Left kidney (tissue), 2 donors: ENCODE results near the gene RRAGC. TPM values are rescaled to one million over a fixed set of nuclear protein-coding genes. Genes with fewer than 3 reads are reported as not detected.
"Not testable (repeated sequence)": the region's sequence is repeated elsewhere in the genome, so short reads cannot be mapped to it uniquely, and the experiment has no call there.

Experiments used
- DNase-seq: peaks from one replicate; pipeline ENCODE4 v3.0.0-alpha.2; 2013
- polyA plus RNA-seq: library from polyadenylated mRNA; unstranded; fragments of 120-200 nt; gene quantifications from one replicate; pipeline ENCODE4 v1.2.1, GENCODE V29; 2013; ENCODE audit not compliant: insufficient read length

Gene RRAGC
- polyA plus RNA-seq, 1 donor, result 38.6 TPM

GRCh38 chr1:38860454-38860795 is 853 bp upstream of the RRAGC start:
- DNase-seq, result no peak

DNA sequence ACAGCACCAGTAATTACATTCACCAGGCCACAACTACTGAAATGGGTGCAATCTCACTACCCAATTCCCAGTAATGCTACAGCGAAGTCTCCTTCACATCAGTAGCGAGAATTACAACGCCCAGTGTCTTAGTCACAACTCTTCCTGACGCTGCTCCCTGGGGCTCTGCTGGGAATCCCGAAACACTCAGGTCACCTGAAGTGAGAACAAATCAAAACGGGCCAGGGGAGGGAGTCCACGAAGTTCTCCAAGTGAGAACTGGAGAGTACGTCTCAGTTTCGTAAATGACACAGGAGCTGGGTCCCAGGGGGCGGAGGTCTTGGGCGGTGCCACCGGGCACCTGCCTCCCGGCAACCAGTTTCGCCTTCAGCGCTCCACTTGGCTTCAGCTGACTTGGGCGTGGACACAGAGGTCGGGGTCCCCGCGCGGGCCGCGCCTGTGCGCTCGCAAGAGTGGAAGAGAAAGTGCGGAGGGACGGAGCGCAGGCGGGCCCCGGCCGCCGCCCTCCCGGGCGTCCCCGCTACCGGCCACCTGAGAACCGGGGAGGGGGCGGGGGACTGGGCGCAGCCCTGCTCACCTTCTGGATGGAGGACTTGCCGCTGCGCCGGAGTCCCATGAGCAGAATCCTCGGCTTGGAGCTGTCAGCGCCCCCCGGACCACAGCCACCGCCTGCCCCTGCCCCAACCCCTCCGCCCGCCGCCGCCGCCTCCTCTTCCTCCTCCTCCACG is 575 bp downstream of the RRAGC start:
- DNase-seq, result peak; percentile 21

- DNase-seq, result no peak
Measured at GRCh38 chr1:38852780-38853179, 6.8 kb downstream of the RRAGC start.

DNA sequence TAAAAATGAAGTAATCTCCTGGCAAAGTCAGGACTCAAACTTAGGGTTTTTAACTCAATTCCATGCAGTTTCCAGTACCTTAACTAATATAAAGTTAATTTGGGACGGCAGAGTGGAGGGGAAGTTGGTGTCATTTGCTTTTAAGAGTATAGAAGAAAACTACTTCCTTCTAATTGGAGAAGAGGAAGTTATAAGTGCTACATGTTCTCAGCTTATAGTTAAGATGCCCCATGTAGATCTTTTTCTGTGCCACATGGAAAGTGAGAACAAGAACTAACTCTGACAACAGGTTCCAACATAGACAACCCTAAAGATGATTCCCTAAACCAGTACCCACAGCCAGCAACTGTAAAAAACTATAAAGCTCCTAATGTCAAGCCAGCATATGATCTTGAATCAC is 11.5 kb downstream of the RRAGC start:
- DNase-seq, result no peak

DNA sequence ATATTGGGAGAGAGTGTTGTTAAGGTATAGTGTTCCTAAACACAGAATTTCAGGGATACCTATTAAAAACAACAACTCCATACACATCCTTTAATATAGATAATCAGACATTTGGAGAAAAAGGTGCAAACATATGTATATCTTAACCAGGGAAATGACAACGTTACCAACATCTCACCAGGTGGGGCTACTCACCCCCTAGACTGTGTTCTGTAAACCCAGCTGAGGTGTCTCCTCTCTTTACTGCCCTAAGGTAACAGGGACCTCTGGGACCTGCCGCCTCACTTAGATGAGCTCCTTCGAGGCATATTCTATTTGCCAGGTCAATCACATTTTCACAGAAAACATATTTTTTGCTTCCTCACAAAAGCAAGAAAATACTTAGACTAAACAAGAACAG is 13.4 kb downstream of the RRAGC start:
- DNase-seq, result no peak

- not testable (repeated sequence) for DNase-seq
Measured at GRCh38 chr1:38845088-38845487, 14.5 kb downstream of the RRAGC start.

DNA sequence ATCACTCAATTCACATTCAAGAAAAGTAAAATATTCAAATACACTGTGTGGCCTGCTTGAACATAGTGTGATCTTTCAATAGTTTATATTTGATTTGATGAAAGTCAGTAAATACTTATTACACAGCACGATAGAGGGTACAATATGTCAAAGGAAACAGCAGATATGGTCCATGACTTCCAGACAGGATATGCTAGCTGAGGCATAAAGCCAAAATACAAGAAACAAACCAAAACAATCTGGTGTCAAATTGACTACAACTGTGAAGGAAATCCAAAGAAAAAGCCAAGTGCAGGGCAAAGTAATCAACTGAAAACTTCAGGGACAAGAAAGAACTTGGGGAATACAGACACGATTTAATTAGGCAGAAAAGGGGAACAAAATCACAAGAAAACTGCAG is 19.3 kb downstream of the RRAGC start:
- DNase-seq, result no peak

GRCh38 chr1:38839363-38839762 is 20.2 kb downstream of the RRAGC start:
- DNase-seq, result no peak

DNA sequence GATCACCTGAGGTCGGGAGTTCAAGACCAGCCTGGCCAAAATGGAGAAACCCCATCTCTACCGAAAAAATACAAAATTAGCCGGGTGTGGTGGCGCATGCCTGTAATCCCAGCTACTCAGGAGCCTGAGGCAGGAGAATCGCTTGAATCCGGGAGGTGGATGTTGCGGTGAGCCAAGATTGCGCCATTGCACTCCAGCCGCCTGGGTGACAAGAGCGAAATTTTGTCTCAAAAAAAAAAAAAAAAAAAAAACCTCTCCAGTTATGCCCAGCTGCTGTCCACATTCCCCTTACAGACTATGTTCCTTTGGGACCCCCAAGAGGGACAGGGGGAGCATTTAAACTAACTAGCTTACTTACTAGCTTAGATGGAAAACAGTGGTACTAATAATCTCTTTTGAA is 23.3 kb downstream of the RRAGC start:
- not testable (repeated sequence) for DNase-seq

GRCh38 chr1:38834937-38835827 is 24.4 kb downstream of the RRAGC start:
- peak; percentile 88 for DNase-seq

DNA sequence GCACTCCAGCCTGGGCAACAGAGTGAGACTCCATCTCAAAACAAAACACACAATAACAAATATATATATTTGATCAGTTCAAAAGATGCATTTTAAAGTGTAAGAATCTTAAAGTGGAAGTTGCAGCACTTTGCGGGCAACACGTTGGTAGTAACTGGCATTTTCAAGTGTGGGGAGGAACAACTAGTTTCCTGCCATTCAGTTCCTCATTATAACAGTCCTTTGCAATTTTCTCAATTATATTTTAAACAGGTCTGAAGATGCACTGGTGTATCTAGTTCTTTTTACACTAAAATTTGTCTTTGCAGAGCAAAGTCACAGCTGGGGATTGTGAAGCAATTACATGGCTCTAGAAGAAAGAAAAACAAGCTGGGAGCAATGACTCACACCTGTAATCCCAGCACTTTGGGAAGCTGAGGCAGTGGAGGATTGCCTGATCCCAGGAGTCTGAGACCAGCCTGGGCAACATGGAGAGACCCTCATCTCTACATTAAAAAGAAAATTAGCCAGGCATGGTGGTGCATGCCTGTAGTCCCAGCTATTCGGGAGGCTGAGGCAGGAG is 25.3 kb downstream of the RRAGC start:
- DNase-seq, result no peak

DNA sequence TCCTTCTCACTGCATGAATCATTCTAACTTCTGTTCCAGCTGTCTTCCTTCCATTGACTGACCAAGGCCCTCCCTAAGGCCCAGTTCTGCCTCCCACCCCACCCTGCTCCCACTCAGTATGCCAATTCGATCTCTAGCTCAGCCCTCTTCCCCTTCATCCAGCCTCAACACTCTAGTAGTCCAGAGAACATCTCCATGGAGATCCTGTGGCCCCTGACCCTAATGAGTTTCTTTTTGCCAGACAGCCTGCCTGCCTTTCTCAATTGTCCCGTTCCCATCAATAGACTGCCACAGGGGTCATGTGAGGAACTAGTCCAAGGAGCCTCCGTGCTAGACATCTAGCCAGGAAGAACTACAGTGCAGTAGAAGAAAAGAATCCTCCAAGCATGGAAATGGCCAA is 26.4 kb downstream of the RRAGC start:
- no peak for DNase-seq

DNA sequence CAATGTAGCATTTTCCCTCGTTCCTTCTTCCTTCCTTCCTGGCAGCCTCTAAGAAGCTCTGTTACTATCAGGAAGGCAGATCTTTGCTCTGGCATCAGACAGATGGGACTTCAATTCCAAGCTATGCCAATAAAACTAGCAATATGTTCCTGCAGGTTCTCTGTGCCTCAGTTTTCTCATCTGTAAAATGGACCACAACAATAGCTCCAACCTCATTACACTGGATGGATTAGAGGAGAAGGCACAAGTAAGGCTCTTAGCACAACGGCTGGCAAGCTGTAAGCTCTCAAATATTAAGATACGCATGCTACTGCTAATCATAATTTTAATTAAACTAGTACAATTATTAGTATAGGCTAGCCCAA is 27.2 kb downstream of the RRAGC start:
- DNase-seq, result no peak

DNA sequence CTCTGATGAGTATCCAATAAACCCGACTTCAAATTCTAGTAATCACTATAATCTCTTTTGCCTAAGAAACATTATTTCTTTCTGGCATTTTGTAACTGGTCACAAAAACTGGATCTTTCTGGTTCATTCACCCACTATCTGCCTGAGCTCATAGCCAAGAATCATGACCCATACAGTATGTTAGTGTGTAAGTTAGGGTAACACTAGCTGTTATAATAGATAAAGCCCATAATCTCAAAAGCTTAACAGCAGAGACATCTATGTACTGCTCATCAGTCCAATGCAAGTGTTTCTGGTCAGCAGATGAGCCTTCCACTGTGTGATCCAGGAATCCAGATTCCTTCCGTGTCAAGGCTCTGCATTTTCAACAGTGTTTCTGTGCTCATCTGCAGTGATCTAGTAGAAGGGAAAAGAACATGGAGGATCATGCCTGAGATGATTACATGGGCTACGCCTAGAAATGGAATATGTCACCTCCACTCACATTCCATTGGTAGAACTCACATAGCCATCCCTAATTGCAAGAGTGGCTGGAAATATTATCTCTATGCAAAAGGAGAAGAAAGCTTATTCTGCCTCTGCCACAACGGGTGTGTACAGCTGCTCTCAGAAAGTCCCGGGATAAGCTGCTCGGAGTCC is 27.7 kb downstream of the RRAGC start:
- no peak for DNase-seq

- DNase-seq, result no peak
Measured at GRCh38 chr1:38829368-38829767, 30.2 kb downstream of the RRAGC start.

GRCh38 chr1:38827318-38827717 is 32.3 kb downstream of the RRAGC start:
- no peak for DNase-seq

- DNase-seq, result no peak
Measured at GRCh38 chr1:38826886-38827285, 32.7 kb downstream of the RRAGC start.

DNA sequence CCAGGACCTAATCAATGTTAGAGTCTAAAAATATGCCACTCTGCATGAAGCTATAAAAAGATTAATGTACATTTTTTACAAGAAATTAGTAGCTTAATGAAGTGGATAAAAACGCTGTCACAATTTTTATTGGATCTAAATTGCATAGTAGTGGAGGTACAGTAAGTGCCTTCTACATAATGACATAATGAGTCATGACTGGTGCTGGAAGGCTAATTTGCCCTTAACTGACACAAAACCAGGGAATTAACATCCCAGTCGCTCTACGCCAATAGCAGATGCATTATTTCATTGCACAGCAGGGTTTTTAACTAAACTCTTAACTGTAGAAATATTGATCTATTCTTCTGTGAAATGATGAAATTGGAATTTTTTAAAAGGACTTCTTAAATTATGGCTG is 33.3 kb downstream of the RRAGC start:
- no peak for DNase-seq

DNA sequence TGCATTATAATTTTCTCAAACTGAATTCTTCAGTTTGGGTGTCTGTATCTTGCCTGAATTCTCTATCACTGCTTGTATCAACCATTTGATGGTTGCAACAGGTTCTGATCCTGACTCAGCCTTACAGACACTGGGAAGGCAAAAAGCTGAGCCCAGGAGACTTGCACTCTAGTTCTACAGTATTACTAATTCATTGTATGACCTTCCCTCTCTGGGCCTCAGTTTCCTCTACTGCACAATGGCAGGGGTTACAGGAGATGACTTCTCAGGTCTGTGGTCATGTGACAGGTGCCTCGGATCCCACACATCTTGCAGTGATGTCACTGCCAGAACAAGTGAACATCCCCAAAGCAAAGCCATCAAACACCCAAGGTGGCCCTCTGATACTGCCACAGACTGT is 38.7 kb downstream of the RRAGC start:
- DNase-seq, result no peak

GRCh38 chr1:38819516-38819915 is 40.1 kb downstream of the RRAGC start:
- DNase-seq, result no peak

DNA sequence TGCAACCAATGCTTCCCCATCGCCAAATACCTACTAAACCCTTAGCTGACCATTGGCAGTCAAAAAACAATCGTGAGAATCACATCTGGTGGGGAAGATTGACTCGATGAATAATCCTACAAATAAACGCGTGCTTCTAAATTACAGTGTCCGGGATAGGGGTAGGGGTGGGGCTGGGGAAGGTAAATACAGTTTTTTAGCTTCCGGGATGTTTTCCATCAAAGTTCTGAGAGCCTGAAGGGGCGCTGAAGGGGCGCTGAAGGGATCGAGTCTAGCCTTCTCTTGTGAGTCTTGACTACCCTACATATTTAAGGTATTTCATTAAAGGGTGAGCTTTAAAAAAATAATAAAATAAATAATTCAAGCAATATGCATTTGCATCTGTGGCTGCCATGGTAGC is 40.5 kb downstream of the RRAGC start:
- DNase-seq, result no peak

DNA sequence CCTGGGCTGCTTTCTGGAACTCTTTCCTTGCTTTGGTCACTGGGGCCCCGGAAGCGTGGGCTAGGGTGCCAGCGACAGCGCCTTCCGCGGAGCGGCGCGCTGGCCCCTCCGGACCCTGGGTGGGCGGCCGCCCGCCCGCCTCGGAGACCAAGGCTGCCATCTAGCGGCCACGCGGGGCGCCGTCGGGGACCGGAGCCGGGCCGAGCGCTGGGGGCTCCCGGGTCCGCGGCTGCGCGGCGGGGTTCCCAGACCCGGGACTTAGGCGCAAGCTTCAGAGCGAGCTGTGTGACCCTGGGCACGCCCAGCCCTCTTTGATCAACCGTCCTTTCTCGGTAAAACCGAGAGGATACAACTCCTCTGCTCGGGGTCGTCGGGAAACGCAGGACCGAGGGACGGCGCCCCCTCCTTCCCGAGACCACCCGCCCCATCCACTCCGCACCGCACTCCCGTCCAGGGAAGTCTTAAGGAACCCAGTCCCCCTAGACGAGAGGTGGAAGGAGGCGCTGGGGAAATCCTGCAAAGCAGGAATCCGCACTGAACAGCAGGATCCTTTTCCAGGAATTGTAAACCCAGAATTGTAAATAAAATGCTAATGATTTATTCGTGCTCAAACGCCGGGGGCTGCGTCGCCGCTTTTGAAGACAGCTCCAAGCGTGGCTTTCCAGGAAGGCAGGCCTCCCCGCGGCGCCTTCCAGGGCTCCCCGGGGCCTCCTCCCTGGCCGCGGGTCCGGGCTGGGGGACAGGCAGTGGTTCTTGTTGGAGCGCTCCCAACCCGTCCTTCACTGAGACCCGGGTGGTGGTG is 41.2 kb downstream of the RRAGC start:
- peak; percentile 59 for DNase-seq
